GM18505 (cell line): ENCODE measurements around the gene SORL1.
A peak's percentile ranks its signal among the peaks of the same experiment; 100 is the strongest.

Source experiments
- ATAC-seq: cut with Tn5 transposase; IDR thresholded peaks from one replicate; pipeline ENCODE4 v1.9.1; 2021; ENCODE audit not compliant: unreplicated experiment
- POLR2A ChIP-seq: IDR thresholded peaks from 4 replicates; pipeline ENCODE4 v1.6.1; 2011; ENCODE audit warnings: borderline replicate concordance; ENCODE audit not compliant: insufficient read depth, insufficient read length; ENCODE audit errors: extremely low read depth

The SORL1 gene

GRCh38 chr11:121449626-121450025 lies 2.5 kb upstream of the SORL1 start:
- TF ChIP-seq POLR2A: peak; percentile 9
- ATAC-seq: no peak

GRCh38 chr11:121450401-121450800 lies 1.7 kb upstream of the SORL1 start:
- TF ChIP-seq POLR2A: no peak
- no peak for ATAC-seq

- ATAC-seq: no peak
- TF ChIP-seq POLR2A: peak; percentile 36
Observed at GRCh38 chr11:121451178-121451985, 732 bp upstream of the SORL1 start.

- peak; percentile 51 for TF ChIP-seq POLR2A
Observed at GRCh38 chr11:121452609-121453150, 566 bp downstream of the SORL1 start, which contains the start of gene SORL1-AS1. SORL1-AS1 (minus strand) TSS chr11:121452967.

GRCh38 chr11:121453589-121454299 lies 1.6 kb downstream of the SORL1 start:
- TF ChIP-seq POLR2A: peak; percentile 55
- no peak for ATAC-seq

More at GRCh38 chr11:121452609-121453150, 566 bp downstream of the SORL1 start, which contains the start of gene SORL1-AS1:
- no peak for ATAC-seq

GRCh38 chr11:121455115-121455514 lies 3.0 kb downstream of the SORL1 start:
- ATAC-seq: no peak
- no peak for TF ChIP-seq POLR2A

- ATAC-seq: no peak
- no peak for TF ChIP-seq POLR2A
Observed at GRCh38 chr11:121456151-121456550, 4.0 kb downstream of the SORL1 start.

GRCh38 chr11:121456816-121457431 lies 4.8 kb downstream of the SORL1 start:
- no peak for TF ChIP-seq POLR2A
- no peak for ATAC-seq

- no peak for ATAC-seq
- TF ChIP-seq POLR2A: no peak
Observed at GRCh38 chr11:121458551-121458950, 6.4 kb downstream of the SORL1 start.

GRCh38 chr11:121459413-121460017 lies 7.4 kb downstream of the SORL1 start:
- no peak for ATAC-seq
- TF ChIP-seq POLR2A: no peak

GRCh38 chr11:121460941-121461514 lies 8.9 kb downstream of the SORL1 start:
- ATAC-seq: no peak
- TF ChIP-seq POLR2A: no peak

- no peak for TF ChIP-seq POLR2A
- ATAC-seq: no peak
Observed at GRCh38 chr11:121461843-121462242, 9.7 kb downstream of the SORL1 start.
